WI38 (cell line): ENCODE data around the gene SHISA6.

Source experiments
- H3K4me3 ChIP-seq: 2 replicates; pipeline ENCODE4 v1.5.1; 2011; ENCODE audit warnings: low read depth, mild to moderate bottlenecking, control low read depth, low read length
- TF ChIP-seq, protein P1 (sequence below): IDR thresholded peaks from 2 replicates; pipeline ENCODE4 v1.5.1; 2012; ENCODE audit warnings: low read depth, mild to moderate bottlenecking, control low read depth, low read length

The SHISA6 gene

DNA sequence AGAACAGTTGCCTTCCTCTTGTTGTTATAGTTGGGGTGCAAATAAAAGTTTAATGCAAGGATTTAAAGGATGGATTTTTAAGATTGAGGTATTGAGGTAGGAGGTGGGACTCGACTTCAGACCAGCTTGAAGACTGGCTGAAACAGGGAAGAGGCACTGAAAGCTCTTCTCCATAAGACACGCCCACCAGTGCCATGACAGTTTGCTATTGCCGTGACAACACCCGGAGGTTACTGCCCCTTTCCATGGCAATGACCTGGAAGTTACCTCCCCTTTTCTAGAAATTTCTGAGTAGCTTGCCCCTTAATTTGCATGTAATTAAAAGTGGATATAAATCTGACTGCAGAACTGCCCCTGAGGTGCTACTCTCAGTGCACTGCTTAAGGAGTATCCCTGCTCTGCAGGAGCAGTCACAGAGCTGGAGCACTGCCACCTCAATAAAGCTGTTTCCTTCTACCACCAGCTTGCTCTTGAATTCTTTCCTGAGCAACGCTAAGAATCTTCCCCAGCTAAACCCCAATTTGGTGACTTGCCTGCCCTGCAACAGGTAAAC, 122.6 kb downstream of the SHISA6 start:
- TF ChIP-seq, protein P1, sequence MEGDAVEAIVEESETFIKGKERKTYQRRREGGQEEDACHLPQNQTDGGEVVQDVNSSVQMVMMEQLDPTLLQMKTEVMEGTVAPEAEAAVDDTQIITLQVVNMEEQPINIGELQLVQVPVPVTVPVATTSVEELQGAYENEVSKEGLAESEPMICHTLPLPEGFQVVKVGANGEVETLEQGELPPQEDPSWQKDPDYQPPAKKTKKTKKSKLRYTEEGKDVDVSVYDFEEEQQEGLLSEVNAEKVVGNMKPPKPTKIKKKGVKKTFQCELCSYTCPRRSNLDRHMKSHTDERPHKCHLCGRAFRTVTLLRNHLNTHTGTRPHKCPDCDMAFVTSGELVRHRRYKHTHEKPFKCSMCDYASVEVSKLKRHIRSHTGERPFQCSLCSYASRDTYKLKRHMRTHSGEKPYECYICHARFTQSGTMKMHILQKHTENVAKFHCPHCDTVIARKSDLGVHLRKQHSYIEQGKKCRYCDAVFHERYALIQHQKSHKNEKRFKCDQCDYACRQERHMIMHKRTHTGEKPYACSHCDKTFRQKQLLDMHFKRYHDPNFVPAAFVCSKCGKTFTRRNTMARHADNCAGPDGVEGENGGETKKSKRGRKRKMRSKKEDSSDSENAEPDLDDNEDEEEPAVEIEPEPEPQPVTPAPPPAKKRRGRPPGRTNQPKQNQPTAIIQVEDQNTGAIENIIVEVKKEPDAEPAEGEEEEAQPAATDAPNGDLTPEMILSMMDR, result no peak
- no peak overlapping the region for H3K4me3 ChIP-seq

DNA sequence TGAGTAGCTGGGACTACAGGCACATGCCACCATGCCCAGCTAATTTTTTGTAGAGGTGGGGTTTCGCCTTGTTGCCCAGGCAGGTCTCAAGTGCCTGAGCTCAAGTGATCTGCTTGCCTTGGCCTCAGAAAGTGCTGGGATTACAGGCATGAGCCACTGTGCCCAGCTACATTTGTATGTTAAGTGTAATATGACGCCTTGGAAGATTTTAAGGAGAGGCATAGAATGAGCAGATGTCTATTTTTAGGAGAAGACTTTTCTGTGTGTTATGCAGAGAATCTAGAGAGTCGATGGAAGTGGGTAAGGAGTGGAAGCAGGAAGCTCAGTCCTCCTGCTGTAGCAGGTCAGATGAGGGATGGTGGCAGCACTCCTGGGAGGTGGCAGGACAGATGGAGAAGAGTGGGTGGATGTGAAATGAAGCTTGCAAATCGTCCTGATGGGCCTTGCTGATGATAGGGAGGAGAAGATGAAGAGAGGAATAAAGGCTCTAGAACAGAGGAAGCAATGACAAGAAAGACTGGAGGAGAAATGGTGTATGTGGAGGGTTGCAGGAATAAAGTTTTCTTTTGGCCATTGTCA, 125.3 kb downstream of the SHISA6 start:
- H3K4me3 ChIP-seq, result no peak overlapping the region
- TF ChIP-seq, protein P1, result no peak

DNA sequence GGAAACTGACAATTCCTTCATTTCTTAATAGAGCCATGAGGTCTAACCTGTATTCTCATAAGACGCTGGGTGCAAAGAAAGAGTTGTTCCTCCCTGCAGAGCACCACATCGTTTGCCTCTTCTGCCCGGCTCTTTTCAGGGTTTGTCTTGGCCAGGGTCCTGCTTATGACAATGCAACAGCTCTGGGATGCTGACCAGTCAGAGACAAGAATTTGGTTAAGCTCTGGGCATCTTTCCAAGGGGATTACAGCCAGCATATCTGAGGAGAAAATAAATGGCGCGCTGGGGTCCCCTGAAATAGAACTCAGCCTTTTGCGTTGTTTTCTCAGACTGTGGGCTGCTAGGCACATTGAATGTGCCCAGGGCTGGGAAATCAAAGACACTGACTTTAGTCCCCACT, 128.6 kb downstream of the SHISA6 start:
- H3K4me3 ChIP-seq, result no peak overlapping the region
- TF ChIP-seq, protein P1, result no peak

DNA sequence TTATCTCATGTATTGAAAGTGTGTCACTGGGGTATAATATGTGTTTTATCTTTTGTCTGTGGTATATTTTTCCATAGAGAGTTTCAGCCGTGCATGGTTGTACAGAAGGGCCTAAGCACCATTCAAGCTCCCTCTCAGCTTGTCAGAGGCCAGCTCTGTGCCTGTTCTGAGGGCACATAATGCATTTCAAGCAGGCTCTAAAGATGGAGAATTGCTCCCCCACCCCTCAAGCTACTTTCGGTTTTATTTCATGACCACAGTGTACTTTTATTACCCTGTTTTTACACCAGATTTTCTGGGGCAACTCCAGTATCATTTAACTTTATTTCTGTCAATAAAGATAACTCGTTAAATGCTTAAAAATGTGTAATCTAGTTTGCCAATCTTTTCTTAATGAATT, 131.7 kb downstream of the SHISA6 start:
- TF ChIP-seq, protein P1, result no peak

DNA sequence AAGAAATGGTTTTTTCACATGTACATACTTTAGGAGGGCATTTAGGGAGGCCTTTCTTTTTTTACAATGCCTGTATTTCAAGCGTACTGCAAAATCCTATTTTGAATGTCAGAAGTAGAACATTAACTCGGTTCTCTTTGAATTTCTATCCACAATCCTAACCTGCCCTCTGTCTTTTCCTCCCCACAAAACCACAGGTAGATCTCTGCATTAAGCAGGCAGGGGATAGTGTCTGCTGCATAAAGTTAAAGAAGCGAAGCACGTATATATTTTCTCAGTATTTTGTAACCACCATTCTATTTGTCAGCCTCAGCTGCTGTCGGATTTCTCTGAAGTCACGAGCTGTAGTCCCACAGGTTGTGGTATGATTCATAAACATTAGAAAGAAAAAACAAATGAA, 137.5 kb downstream of the SHISA6 start:
- TF ChIP-seq, protein P1, result no peak

More for the DNA sequence above, 131.7 kb downstream of the SHISA6 start:
- H3K4me3 ChIP-seq, result no peak overlapping the region

DNA sequence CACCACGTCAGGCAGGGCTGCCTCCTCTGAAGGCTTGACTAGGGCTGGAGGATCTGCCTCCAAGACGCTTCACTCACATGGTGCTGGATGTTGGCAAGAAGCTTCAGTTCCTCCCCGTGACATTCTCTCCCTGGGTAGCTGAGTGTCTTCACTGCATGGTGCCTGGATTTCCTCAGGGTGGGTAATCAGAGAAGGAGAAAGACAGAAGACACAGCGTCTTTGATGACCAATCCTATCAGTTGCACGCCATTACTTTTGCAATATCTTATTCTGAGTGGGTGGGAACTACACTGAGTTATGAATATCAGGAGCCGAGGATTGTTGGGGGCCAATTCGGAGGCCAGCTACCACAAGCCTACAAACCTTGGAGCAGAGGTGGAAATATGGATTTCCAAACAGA, 139.7 kb downstream of the SHISA6 start:
- TF ChIP-seq, protein P1, result no peak
- no peak overlapping the region for H3K4me3 ChIP-seq

More for the DNA sequence above, 137.5 kb downstream of the SHISA6 start:
- no peak overlapping the region for H3K4me3 ChIP-seq

DNA sequence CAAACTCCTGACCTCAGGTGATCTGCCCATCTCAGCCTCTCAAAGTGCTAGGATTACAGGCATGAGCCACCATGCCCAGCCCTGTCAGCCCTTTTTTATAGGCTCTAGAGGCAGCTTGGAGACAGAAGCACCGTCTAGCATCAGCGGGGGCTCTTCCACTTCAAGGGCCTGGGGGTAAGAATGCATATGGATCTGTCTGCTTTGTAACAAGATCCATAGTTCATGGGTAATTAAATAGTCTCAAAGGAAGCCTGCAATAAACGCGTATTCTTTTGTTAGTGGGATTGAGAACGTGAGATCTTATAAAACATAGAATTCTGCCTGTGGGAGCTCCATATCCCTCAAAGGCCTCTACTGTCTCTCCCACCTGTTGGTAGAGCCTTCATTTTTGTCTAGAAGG, 142.1 kb downstream of the SHISA6 start:
- H3K4me3 ChIP-seq, result no peak overlapping the region
- TF ChIP-seq, protein P1, result no peak
